OCI-LY7 (cell line): ENCODE data around the gene UBE4A.

Experiments used
- EZH2phosphoT487 ChIP-seq: fragments of 200-600 bp; sonication (generic); IDR thresholded peaks from 2 replicates; pipeline ENCODE4 v1.6.1; 2018; ENCODE audit warnings: low read depth, borderline replicate concordance, mild to moderate bottlenecking, mixed run types, antibody characterized with exemption, low read length, moderate library complexity, mixed read lengths
- TF ChIP-seq, protein P1 (sequence below): fragments of 200-600 bp; sonication (generic); conservative IDR thresholded peaks from 2 replicates; pipeline ENCODE4 v1.5.1; 2014; ENCODE audit warnings: mild to moderate bottlenecking, antibody characterized with exemption, low read length, moderate library complexity, mixed read lengths

DNA sequence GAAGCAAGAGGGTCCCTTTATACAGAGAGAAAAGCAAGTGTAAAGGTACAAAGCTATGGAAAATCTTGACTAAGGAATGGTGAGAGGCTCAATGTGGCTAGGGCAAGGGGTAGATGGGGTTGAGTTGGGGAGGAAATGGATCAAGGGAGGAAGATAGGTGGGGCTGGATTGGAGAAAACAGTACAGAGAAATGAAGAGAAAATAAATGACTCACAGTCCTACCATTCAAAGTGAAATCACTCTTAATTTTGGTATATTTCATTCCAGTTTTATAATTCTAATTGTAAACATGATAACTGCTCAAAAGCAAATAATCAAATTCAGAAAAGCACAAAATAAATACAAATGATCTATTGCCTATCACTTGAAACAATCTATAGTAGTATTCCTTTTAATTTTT, 16.6 kb downstream of the UBE4A start:
- TF ChIP-seq, protein P1, sequence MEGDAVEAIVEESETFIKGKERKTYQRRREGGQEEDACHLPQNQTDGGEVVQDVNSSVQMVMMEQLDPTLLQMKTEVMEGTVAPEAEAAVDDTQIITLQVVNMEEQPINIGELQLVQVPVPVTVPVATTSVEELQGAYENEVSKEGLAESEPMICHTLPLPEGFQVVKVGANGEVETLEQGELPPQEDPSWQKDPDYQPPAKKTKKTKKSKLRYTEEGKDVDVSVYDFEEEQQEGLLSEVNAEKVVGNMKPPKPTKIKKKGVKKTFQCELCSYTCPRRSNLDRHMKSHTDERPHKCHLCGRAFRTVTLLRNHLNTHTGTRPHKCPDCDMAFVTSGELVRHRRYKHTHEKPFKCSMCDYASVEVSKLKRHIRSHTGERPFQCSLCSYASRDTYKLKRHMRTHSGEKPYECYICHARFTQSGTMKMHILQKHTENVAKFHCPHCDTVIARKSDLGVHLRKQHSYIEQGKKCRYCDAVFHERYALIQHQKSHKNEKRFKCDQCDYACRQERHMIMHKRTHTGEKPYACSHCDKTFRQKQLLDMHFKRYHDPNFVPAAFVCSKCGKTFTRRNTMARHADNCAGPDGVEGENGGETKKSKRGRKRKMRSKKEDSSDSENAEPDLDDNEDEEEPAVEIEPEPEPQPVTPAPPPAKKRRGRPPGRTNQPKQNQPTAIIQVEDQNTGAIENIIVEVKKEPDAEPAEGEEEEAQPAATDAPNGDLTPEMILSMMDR = no peak
- TF ChIP-seq EZH2phosphoT487 = no peak
